ENCODE results near the gene CNTNAP2. TPM values are rescaled to one million over a fixed set of nuclear protein-coding genes. Genes with fewer than 3 reads are reported as not detected.
"Not testable (repeated sequence)": the region's sequence is repeated elsewhere in the genome, so short reads cannot be mapped to it uniquely, and the experiment has no call there.

Gene CNTNAP2
- total RNA-seq, 1 experiment from 2014 or later: 0.03 TPM

DNA sequence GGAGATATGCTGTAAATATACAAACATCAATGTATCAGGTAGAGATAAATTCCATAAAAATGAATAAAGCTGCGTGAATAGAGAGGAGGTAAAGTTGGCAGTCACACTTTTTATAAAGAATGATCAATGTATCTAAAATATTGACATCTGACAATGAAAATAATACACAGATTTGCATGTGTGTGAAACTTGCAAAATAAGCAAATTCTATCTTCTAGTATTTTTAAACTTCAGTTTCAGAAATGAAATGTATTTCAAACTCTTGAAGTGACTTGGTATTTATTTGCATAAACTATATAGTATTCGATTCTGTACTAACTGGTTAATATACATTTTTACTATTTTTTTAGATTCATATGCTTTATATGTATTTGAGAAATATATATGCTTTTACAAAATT is 986.6 kb downstream of the CNTNAP2 start:
- intact Hi-C loops (cut with micrococcal nuclease; ENCODE audit: unreplicated experiment): no loop called here
- H3K4me3 ChIP-seq (ENCODE audit: low read depth in 2 of 2, low read length in 2 of 2): no peak overlapping the region
- no peak overlapping the region for H3K27ac ChIP-seq (ENCODE audit: low read length)
- no peaks in the 10 kb centered on the region for H3K36me3 ChIP-seq (ENCODE audit: control insufficient read depth, insufficient read depth, low read length)
- no peak for DNase-seq (ENCODE audit: low read depth, low spot score)
- ATAC-seq: no peak
- in situ Hi-C loops (cut with HindIII; ENCODE audit: low pct_unique_long_range_greater_than_20kb, low sequenced_read_pairs): no loop called here
- no peaks in the 10 kb centered on the region for H3K4me1 ChIP-seq (ENCODE audit: control insufficient read depth, insufficient read depth, low read length)
- CTCF ChIA-PET: no interaction called here
- no TSS peak for BruUV-seq (replicated peaks)
- H3K9me3 ChIP-seq (ENCODE audit: control insufficient read depth, insufficient read depth, low read depth, low read length): no peaks in the 10 kb centered on the region
- no peak for TF ChIP-seq SIN3A (IDR thresholded peaks at IDR 0.05; ENCODE audit: borderline replicate concordance, insufficient read depth, low read depth, low read length)
- no peak for TF ChIP-seq POLR2AphosphoS5 (IDR thresholded peaks at IDR 0.05; ENCODE audit: low read depth, low read length)
- TF ChIP-seq, protein P1, sequence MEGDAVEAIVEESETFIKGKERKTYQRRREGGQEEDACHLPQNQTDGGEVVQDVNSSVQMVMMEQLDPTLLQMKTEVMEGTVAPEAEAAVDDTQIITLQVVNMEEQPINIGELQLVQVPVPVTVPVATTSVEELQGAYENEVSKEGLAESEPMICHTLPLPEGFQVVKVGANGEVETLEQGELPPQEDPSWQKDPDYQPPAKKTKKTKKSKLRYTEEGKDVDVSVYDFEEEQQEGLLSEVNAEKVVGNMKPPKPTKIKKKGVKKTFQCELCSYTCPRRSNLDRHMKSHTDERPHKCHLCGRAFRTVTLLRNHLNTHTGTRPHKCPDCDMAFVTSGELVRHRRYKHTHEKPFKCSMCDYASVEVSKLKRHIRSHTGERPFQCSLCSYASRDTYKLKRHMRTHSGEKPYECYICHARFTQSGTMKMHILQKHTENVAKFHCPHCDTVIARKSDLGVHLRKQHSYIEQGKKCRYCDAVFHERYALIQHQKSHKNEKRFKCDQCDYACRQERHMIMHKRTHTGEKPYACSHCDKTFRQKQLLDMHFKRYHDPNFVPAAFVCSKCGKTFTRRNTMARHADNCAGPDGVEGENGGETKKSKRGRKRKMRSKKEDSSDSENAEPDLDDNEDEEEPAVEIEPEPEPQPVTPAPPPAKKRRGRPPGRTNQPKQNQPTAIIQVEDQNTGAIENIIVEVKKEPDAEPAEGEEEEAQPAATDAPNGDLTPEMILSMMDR (IDR thresholded peaks at IDR 0.05): no peak
- no peak for TF ChIP-seq TCF7L2 (IDR thresholded peaks at IDR 0.05; ENCODE audit: low read depth, low read length)
- TF ChIP-seq, protein P2, sequence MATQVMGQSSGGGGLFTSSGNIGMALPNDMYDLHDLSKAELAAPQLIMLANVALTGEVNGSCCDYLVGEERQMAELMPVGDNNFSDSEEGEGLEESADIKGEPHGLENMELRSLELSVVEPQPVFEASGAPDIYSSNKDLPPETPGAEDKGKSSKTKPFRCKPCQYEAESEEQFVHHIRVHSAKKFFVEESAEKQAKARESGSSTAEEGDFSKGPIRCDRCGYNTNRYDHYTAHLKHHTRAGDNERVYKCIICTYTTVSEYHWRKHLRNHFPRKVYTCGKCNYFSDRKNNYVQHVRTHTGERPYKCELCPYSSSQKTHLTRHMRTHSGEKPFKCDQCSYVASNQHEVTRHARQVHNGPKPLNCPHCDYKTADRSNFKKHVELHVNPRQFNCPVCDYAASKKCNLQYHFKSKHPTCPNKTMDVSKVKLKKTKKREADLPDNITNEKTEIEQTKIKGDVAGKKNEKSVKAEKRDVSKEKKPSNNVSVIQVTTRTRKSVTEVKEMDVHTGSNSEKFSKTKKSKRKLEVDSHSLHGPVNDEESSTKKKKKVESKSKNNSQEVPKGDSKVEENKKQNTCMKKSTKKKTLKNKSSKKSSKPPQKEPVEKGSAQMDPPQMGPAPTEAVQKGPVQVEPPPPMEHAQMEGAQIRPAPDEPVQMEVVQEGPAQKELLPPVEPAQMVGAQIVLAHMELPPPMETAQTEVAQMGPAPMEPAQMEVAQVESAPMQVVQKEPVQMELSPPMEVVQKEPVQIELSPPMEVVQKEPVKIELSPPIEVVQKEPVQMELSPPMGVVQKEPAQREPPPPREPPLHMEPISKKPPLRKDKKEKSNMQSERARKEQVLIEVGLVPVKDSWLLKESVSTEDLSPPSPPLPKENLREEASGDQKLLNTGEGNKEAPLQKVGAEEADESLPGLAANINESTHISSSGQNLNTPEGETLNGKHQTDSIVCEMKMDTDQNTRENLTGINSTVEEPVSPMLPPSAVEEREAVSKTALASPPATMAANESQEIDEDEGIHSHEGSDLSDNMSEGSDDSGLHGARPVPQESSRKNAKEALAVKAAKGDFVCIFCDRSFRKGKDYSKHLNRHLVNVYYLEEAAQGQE (IDR thresholded peaks at IDR 0.05; ENCODE audit: insufficient read depth in 1 of 2, low read depth in 2 of 2, low read length in 1 of 2): no peak
- no peaks in the 10 kb centered on the region for H3K27me3 ChIP-seq (ENCODE audit: control insufficient read depth, insufficient read depth, low read length)
- POLR2A ChIA-PET: no interaction called here

- ATAC-seq: no peak
- Histone ChIP-seq H3K36me3 (ENCODE audit: control insufficient read depth, insufficient read depth, low read length) (no peaks in the 10 kb centered on the region), H3K27ac (ENCODE audit: low read length) (no peak overlapping the region), H3K27me3 (ENCODE audit: control insufficient read depth, insufficient read depth, low read length) (no peaks in the 10 kb centered on the region), H3K9me3 (ENCODE audit: control insufficient read depth, insufficient read depth, low read depth, low read length) (no peaks in the 10 kb centered on the region), H3K4me1 (ENCODE audit: control insufficient read depth, insufficient read depth, low read length) (no peaks in the 10 kb centered on the region), H3K4me3 (ENCODE audit: low read depth in 2 of 2, low read length in 2 of 2) (no peak overlapping the region)
- in situ Hi-C loops (cut with HindIII; ENCODE audit: low pct_unique_long_range_greater_than_20kb, low sequenced_read_pairs): no loop called here
- DNase-seq (ENCODE audit: low read depth, low spot score): no peak
- TF ChIP-seq, protein P1 (IDR thresholded peaks at IDR 0.05): no peak
- TF ChIP-seq TCF7L2 (IDR thresholded peaks at IDR 0.05; ENCODE audit: low read depth, low read length) (no peak), POLR2AphosphoS5 (IDR thresholded peaks at IDR 0.05; ENCODE audit: low read depth, low read length) (no peak), SIN3A (IDR thresholded peaks at IDR 0.05; ENCODE audit: borderline replicate concordance, insufficient read depth, low read depth, low read length) (no peak)
- TF ChIP-seq, protein P2 (IDR thresholded peaks at IDR 0.05; ENCODE audit: insufficient read depth in 1 of 2, low read depth in 2 of 2, low read length in 1 of 2): no peak
- BruUV-seq (replicated peaks): no TSS peak
- ChIA-PET CTCF (no interaction called here), POLR2A (no interaction called here)
- intact Hi-C loops (cut with micrococcal nuclease; ENCODE audit: unreplicated experiment): no loop called here
Measured at GRCh38 chr7:147106746-147107145, 990.1 kb downstream of the CNTNAP2 start.

GRCh38 chr7:147114525-147114924 is 997.9 kb downstream of the CNTNAP2 start:
- BruUV-seq (replicated peaks); in situ Hi-C loops (cut with HindIII; ENCODE audit: low pct_unique_long_range_greater_than_20kb, low sequenced_read_pairs); H3K36me3 ChIP-seq (ENCODE audit: control insufficient read depth, insufficient read depth, low read length); H3K27ac ChIP-seq (ENCODE audit: low read length); ATAC-seq; CTCF ChIA-PET; H3K9me3 ChIP-seq (ENCODE audit: control insufficient read depth, insufficient read depth, low read depth, low read length); H3K4me1 ChIP-seq (ENCODE audit: control insufficient read depth, insufficient read depth, low read length); H3K4me3 ChIP-seq (ENCODE audit: low read depth in 2 of 2, low read length in 2 of 2); DNase-seq (ENCODE audit: low read depth, low spot score); intact Hi-C loops (cut with micrococcal nuclease; ENCODE audit: unreplicated experiment); POLR2A ChIA-PET; H3K27me3 ChIP-seq (ENCODE audit: control insufficient read depth, insufficient read depth, low read length): not testable (repeated sequence)
